SU-DHL-6 (cell line): ENCODE results near the gene AK1.

ENCODE experiments used
- EZH2phosphoT487 ChIP-seq: fragments of 200-600 bp; sonication (generic), shearing (Covaris generic); conservative IDR thresholded peaks from 2 replicates; pipeline ENCODE4 v1.6.1; 2018; ENCODE audit warnings: mild to moderate bottlenecking, antibody characterized with exemption, low read length, moderate library complexity, mixed read lengths
- TF ChIP-seq, protein P1 (sequence below): fragments of 200-600 bp; sonication (generic); IDR thresholded peaks from one replicate; pipeline ENCODE4 v1.5.1; 2017; ENCODE audit warnings: antibody characterized with exemption, mild to moderate bottlenecking, low read length, moderate library complexity; ENCODE audit not compliant: insufficient read depth, poor library complexity, severe bottlenecking

DNA sequence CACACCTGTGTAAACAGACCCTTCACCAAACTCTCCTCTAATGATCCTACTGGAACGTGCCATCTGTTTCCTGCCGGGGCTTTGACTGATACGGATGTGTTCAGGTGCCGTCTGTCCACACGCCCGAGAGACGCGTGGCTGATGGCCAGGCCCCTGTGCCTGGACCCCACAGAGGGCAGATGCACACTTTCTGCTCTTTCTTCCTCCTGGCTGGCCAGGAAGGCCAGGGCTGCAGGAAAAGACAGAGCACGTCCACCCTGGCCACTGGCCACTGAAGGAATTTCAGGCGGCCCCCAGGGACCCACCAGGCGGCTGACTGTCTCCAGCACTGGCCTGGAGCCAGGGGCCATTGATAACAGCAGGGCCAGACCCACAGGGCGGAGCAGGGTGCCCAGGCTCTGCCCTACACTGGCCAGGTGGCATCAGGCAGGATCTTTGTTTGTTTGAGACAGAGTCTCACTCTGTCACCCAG lies 19.4 kb downstream of the AK1 start:
- TF ChIP-seq, protein P1, sequence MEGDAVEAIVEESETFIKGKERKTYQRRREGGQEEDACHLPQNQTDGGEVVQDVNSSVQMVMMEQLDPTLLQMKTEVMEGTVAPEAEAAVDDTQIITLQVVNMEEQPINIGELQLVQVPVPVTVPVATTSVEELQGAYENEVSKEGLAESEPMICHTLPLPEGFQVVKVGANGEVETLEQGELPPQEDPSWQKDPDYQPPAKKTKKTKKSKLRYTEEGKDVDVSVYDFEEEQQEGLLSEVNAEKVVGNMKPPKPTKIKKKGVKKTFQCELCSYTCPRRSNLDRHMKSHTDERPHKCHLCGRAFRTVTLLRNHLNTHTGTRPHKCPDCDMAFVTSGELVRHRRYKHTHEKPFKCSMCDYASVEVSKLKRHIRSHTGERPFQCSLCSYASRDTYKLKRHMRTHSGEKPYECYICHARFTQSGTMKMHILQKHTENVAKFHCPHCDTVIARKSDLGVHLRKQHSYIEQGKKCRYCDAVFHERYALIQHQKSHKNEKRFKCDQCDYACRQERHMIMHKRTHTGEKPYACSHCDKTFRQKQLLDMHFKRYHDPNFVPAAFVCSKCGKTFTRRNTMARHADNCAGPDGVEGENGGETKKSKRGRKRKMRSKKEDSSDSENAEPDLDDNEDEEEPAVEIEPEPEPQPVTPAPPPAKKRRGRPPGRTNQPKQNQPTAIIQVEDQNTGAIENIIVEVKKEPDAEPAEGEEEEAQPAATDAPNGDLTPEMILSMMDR: no peak
- no peak for TF ChIP-seq EZH2phosphoT487
